Amniotic epithelial cell (primary cell): Measurements from ENCODE around the gene GSTCD.
"Not testable (repeated sequence)": the region's sequence is repeated elsewhere in the genome, so short reads cannot be mapped to it uniquely, and the experiment has no call there.

Experiments used
- DNase-seq: peaks from one replicate; pipeline ENCODE4 v3.0.0-alpha.2; 2010; ENCODE audit warnings: low read depth

GSTCD gene

GRCh38 chr4:105805501-105806120 lies 97.0 kb downstream of the GSTCD start:
- no peak for DNase-seq

GRCh38 chr4:105807496-105807895 lies 98.9 kb downstream of the GSTCD start:
- no peak for DNase-seq

GRCh38 chr4:105808030-105808749 lies 99.6 kb downstream of the GSTCD start:
- no peak for DNase-seq

GRCh38 chr4:105808750-105809041 lies 100.1 kb downstream of the GSTCD start:
- peak; percentile 84 for DNase-seq

- no peak for DNase-seq
Observed at GRCh38 chr4:105815701-105816100, 107.1 kb downstream of the GSTCD start.

GRCh38 chr4:105822061-105822460 lies 113.5 kb downstream of the GSTCD start:
- no peak for DNase-seq

GRCh38 chr4:105828074-105828473 lies 119.5 kb downstream of the GSTCD start:
- DNase-seq: no peak

- DNase-seq: no peak
Observed at GRCh38 chr4:105831189-105831588, 122.6 kb downstream of the GSTCD start.

GRCh38 chr4:105835177-105835576 lies 126.6 kb downstream of the GSTCD start:
- no peak for DNase-seq

- no peak for DNase-seq
Observed at GRCh38 chr4:105836537-105836936, 128.0 kb downstream of the GSTCD start.

- no peak for DNase-seq
Observed at GRCh38 chr4:105837037-105837436, 128.5 kb downstream of the GSTCD start.

- DNase-seq: no peak
Observed at GRCh38 chr4:105838082-105838481, 129.5 kb downstream of the GSTCD start.

GRCh38 chr4:105840426-105841174 lies 132.0 kb downstream of the GSTCD start:
- DNase-seq: no peak

GRCh38 chr4:105843941-105844340 lies 135.4 kb downstream of the GSTCD start:
- DNase-seq: no peak

GRCh38 chr4:105845559-105845958 lies 137.0 kb downstream of the GSTCD start:
- DNase-seq: no peak

- DNase-seq: not testable (repeated sequence)
Observed at GRCh38 chr4:105848359-105848758, 139.8 kb downstream of the GSTCD start.

GRCh38 chr4:105851196-105851595 lies 142.6 kb downstream of the GSTCD start:
- DNase-seq: no peak

- not testable (repeated sequence) for DNase-seq
Observed at GRCh38 chr4:105852230-105852629, 143.6 kb downstream of the GSTCD start.

GRCh38 chr4:105858466-105859040 lies 150.0 kb downstream of the GSTCD start:
- no peak for DNase-seq

GRCh38 chr4:105859233-105859632 lies 150.6 kb downstream of the GSTCD start:
- peak; percentile 79 for DNase-seq

GRCh38 chr4:105870963-105871362 lies 162.4 kb downstream of the GSTCD start:
- DNase-seq: no peak

- DNase-seq: no peak
Observed at GRCh38 chr4:105871997-105872396, 163.4 kb downstream of the GSTCD start.

- DNase-seq: no peak
Observed at GRCh38 chr4:105875233-105875632, 166.6 kb downstream of the GSTCD start.
